ENCODE results near the gene HTRA3. TPM values are rescaled to one million over a fixed set of nuclear protein-coding genes. Genes with fewer than 3 reads are reported as not detected.

HTRA3 gene
- total RNA-seq, 2 donors from 2014 or later: 33.8 to 124 TPM

- no peak overlapping the region for H3K27ac ChIP-seq
- H3K4me3 ChIP-seq: no peak overlapping the region
- no peaks in the 10 kb centered on the region for H3K9me3 ChIP-seq
- TF ChIP-seq, protein P1, sequence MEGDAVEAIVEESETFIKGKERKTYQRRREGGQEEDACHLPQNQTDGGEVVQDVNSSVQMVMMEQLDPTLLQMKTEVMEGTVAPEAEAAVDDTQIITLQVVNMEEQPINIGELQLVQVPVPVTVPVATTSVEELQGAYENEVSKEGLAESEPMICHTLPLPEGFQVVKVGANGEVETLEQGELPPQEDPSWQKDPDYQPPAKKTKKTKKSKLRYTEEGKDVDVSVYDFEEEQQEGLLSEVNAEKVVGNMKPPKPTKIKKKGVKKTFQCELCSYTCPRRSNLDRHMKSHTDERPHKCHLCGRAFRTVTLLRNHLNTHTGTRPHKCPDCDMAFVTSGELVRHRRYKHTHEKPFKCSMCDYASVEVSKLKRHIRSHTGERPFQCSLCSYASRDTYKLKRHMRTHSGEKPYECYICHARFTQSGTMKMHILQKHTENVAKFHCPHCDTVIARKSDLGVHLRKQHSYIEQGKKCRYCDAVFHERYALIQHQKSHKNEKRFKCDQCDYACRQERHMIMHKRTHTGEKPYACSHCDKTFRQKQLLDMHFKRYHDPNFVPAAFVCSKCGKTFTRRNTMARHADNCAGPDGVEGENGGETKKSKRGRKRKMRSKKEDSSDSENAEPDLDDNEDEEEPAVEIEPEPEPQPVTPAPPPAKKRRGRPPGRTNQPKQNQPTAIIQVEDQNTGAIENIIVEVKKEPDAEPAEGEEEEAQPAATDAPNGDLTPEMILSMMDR (IDR thresholded peaks at IDR 0.05): no peak
- no peak for DNase-seq (ENCODE audit: low spot score)
- H3K27me3 ChIP-seq: no peaks in the 10 kb centered on the region
- H3K36me3 ChIP-seq: no peaks in the 10 kb centered on the region
- peaks cover 0 to 23% of the 10 kb centered on the region in 2 donors for H3K4me1 ChIP-seq
Observed at GRCh38 chr4:8264106-8264505, 5.4 kb upstream of the HTRA3 start.

GRCh38 chr4:8265171-8265929, 4.2 kb upstream of the HTRA3 start:
- no peaks in the 10 kb centered on the region for H3K9me3 ChIP-seq
- TF ChIP-seq, protein P1 (IDR thresholded peaks at IDR 0.05): no peak
- no peak overlapping the region for H3K27ac ChIP-seq
- H3K27me3 ChIP-seq: no peaks in the 10 kb centered on the region
- DNase-seq (ENCODE audit: low spot score): no peak
- H3K4me3 ChIP-seq: no peak overlapping the region
- H3K36me3 ChIP-seq: no peaks in the 10 kb centered on the region
- peaks cover 0 to 32% of the 10 kb centered on the region in 2 donors for H3K4me1 ChIP-seq

- TF ChIP-seq, protein P1 (IDR thresholded peaks at IDR 0.05): no peak
- no peak for DNase-seq (ENCODE audit: low spot score)
- no peaks in the 10 kb centered on the region for H3K27me3 ChIP-seq
- H3K27ac ChIP-seq: peak overlapping the region in 1 of 2 donors; percentile 6
- H3K9me3 ChIP-seq: no peaks in the 10 kb centered on the region
- H3K4me3 ChIP-seq: no peak overlapping the region
- H3K4me1 ChIP-seq: peaks cover 0 to 29% of the 10 kb centered on the region in 2 donors
- H3K36me3 ChIP-seq: no peaks in the 10 kb centered on the region
Observed at GRCh38 chr4:8266088-8266487, 3.5 kb upstream of the HTRA3 start.

- peak overlapping the region in 1 of 2 donors; percentile 6 for H3K27ac ChIP-seq
- no peak for DNase-seq (ENCODE audit: low spot score)
Observed at GRCh38 chr4:8266508-8266907, 3.0 kb upstream of the HTRA3 start.

GRCh38 chr4:8267077-8267476, 2.5 kb upstream of the HTRA3 start:
- no peak overlapping the region for H3K4me3 ChIP-seq
- H3K9me3 ChIP-seq: no peaks in the 10 kb centered on the region
- H3K36me3 ChIP-seq: no peaks in the 10 kb centered on the region
- peak overlapping the region in 1 of 2 donors; percentile 6 for H3K27ac ChIP-seq
- TF ChIP-seq, protein P1 (IDR thresholded peaks at IDR 0.05): peak; percentile 42 to 79
- DNase-seq (ENCODE audit: low spot score): peak; percentile 89
- H3K27me3 ChIP-seq: no peaks in the 10 kb centered on the region
- peaks cover 0 to 34% of the 10 kb centered on the region in 2 donors for H3K4me1 ChIP-seq

More at GRCh38 chr4:8266508-8266907, 3.0 kb upstream of the HTRA3 start:
- no peaks in the 10 kb centered on the region for H3K27me3 ChIP-seq
- TF ChIP-seq, protein P1 (IDR thresholded peaks at IDR 0.05): no peak
- no peak overlapping the region for H3K4me3 ChIP-seq
- no peaks in the 10 kb centered on the region for H3K36me3 ChIP-seq
- H3K4me1 ChIP-seq: peaks cover 0 to 29% of the 10 kb centered on the region in 2 donors
- no peaks in the 10 kb centered on the region for H3K9me3 ChIP-seq
